Measurements from ENCODE around the gene UNC13A. TPM values are rescaled to one million over a fixed set of nuclear protein-coding genes. Genes with fewer than 3 reads are reported as not detected.
A peak's percentile ranks its signal among the peaks of the same experiment; 100 is the strongest.

The UNC13A gene
- total and polyA plus RNA-seq, 2 of the 13 experiments (the other 11 are each of a cell fraction or from before 2014, with no cell fraction given): 0.11 to 0.45 TPM

- CTCF ChIA-PET (ENCODE audit: low intra/inter-chr PET ratio, low total read pairs): no interaction called here
- H2AFZ ChIP-seq (ENCODE audit: low read length): no peak overlapping the region
- no peaks in the 10 kb centered on the region for H3K9me3 ChIP-seq (ENCODE audit: low read length)
- H3K27me3 ChIP-seq (ENCODE audit: control insufficient read depth in 1 of 2, insufficient read depth in 2 of 2, low read length in 2 of 2): peaks cover 3 to 12% of the 10 kb centered on the region in 2 experiments; a peak in 3 of 5 replicates
- WGBS (ENCODE audit: low lambda C conversion rate): 41% methylated on average over 9 of the region's 38 CpGs
- H4K20me1 ChIP-seq (ENCODE audit: insufficient read depth, low read length): no peaks in the 10 kb centered on the region
- H3K9ac ChIP-seq (ENCODE audit: insufficient read depth, low read depth, low read length): no peak overlapping the region
- intact Hi-C loops (cut with micrococcal nuclease; ENCODE audit: unreplicated experiment): no loop called here
- POLR2A ChIA-PET: no interaction called here
- H3K4me2 ChIP-seq (ENCODE audit: low read depth, low read length): no peak overlapping the region; the same call in 1 of the 2 replicates
- no peak overlapping the region for H3K27ac ChIP-seq (ENCODE audit: extremely low read length, insufficient read depth, low read length)
- DNase-seq (ENCODE audit: low spot score) (no peak), FAIRE-seq (no peak), ATAC-seq (no peak)
- H3K36me3 ChIP-seq (replicated peaks in 1 of 2; ENCODE audit: control insufficient read depth in 1 of 2, insufficient read depth in 2 of 2, low read length in 2 of 2): no peaks in the 10 kb centered on the region
- no peaks in the 10 kb centered on the region for H3K4me1 ChIP-seq (ENCODE audit: insufficient read depth, low read length)
- H3K4me3 ChIP-seq (replicated peaks in 1 of 3; ENCODE audit: insufficient read depth in 1 of 3, low read depth in 2 of 3, low read length in 3 of 3): no peak overlapping the region; a peak in 1 of 6 replicates
- TF ChIP-seq SNAPC4 (CRISPR knock-in tag; IDR thresholded peaks at IDR 0.05): no peak
- TF ChIP-seq GABPB1 (CRISPR knock-in tag; IDR thresholded peaks at IDR 0.05): peak; percentile 35; the same call in 1 of the 2 replicates
- no peak for TF ChIP-seq HOMEZ (CRISPR knock-in tag; IDR thresholded peaks at IDR 0.05; ENCODE audit: low read depth)
- no peak for TF ChIP-seq MIXL1 (CRISPR knock-in tag; IDR thresholded peaks at IDR 0.05)
- 0 out of 2 replicates have a peak, but pooled peaks have one; percentile 45 for TF ChIP-seq MEF2D (CRISPR knock-in tag; IDR thresholded peaks at IDR 0.05)
- H3K79me2 ChIP-seq (ENCODE audit: insufficient read depth, low read length): no peaks in the 10 kb centered on the region
- no TSS peak for BruUV-seq (replicated peaks)
- in situ Hi-C loops (cut with HindIII; ENCODE audit: extremely low pct_ligation_motif_present, low pct_unique_long_range_greater_than_20kb): no loop called here
These were observed 7.9 kb downstream of the UNC13A start for GRCh38 chr19:17680230-17680722.

Measured in HepG2 (cell line).